Panc1 (cell line): ENCODE results near the gene CCDC6. TPM values are rescaled to one million over a fixed set of nuclear protein-coding genes. Genes with fewer than 3 reads are reported as not detected.

Source experiments
- ATAC-seq: fragments of 200-7000 bp; cut with Tn5 transposase; 2 replicates; pipeline ENCODE4 v1.9.1; 2020; ENCODE audit warnings: mild to moderate bottlenecking, moderate library complexity
- BruUV-seq: library from RNA; stranded (reverse); fragments of 400-500 nt; replicated peaks from 2 replicates; lab custom pipeline; 2021; lab: Mats Ljungman, UMichigan
- CTCF ChIA-PET: fragments of 300-600 bp; sonication (Branson Sonifier 250); formaldehyde crosslinking; loops from one replicate; lab custom pipeline; 2022; ENCODE audit warnings: antibody characterized with exemption; lab: Charles Lee
- POLR2A ChIA-PET: fragments of 300-600 bp; sonication (Branson Sonifier 250); formaldehyde crosslinking; loops from one replicate; lab custom pipeline; 2022; ENCODE audit warnings: antibody characterized with exemption; lab: Charles Lee
- DNase-seq: peaks from one replicate; pipeline ENCODE4 v3.0.0-alpha.2; 2010; ENCODE audit warnings: low read depth, low spot score
- H3K27ac ChIP-seq: 2 replicates; pipeline ENCODE4 v1.5.1; 2011; ENCODE audit warnings: mild to moderate bottlenecking, low read length, inconsistent platforms
- H3K27me3 ChIP-seq: fragments of 200-500 bp; sonication (Bioruptor generic); 2 replicates; pipeline ENCODE4 v1.6.0; 2014; ENCODE audit warnings: low read length, inconsistent platforms; ENCODE audit not compliant: control insufficient read depth, insufficient read depth
- H3K36me3 ChIP-seq: fragments of 200-500 bp; sonication (Bioruptor generic); 2 replicates; pipeline ENCODE4 v1.5.1; 2014; ENCODE audit warnings: inconsistent platforms, mild to moderate bottlenecking, low read length, moderate library complexity; ENCODE audit not compliant: control insufficient read depth, insufficient read depth
- H3K4me1 ChIP-seq: 2 replicates; pipeline ENCODE4 v1.5.1; 2011; ENCODE audit warnings: inconsistent platforms, mild to moderate bottlenecking, low read length, moderate library complexity; ENCODE audit not compliant: control insufficient read depth, insufficient read depth
- H3K4me3 ChIP-seq, 2 experiments: 2 replicates each; pipeline ENCODE4 v1.5.1; 2011 to 2012; ENCODE audit warnings: low read depth in 2 of 2, low read length in 2 of 2, mild to moderate bottlenecking in 2 of 2, inconsistent platforms in 1 of 2, moderate library complexity in 1 of 2
- H3K9me3 ChIP-seq: fragments of 200-500 bp; sonication (Bioruptor generic); 2 replicates; pipeline ENCODE4 v1.5.1; 2014; ENCODE audit warnings: low read depth, mild to moderate bottlenecking, inconsistent platforms, low read length, moderate library complexity; ENCODE audit not compliant: control insufficient read depth, insufficient read depth
- POLR2AphosphoS5 ChIP-seq: IDR thresholded peaks from 2 replicates; pipeline ENCODE4 v1.6.1; 2012; ENCODE audit warnings: mild to moderate bottlenecking, low read depth, low read length, moderate library complexity
- SIN3A ChIP-seq: IDR thresholded peaks from 2 replicates; pipeline ENCODE4 v1.6.1; 2012; ENCODE audit warnings: low read depth, mild to moderate bottlenecking, low read length, moderate library complexity, borderline replicate concordance; ENCODE audit not compliant: insufficient read depth
- TCF7L2 ChIP-seq: IDR thresholded peaks from 2 replicates; pipeline ENCODE4 v1.6.1; 2011; ENCODE audit warnings: mild to moderate bottlenecking, low read depth, low read length, inconsistent platforms
- in situ Hi-C: cut with HindIII; loops from 2 replicates; pipeline ENCODE4 v1.10.0; 2016; ENCODE audit warnings: low sequenced_read_pairs, low pct_unique_long_range_greater_than_20kb
- intact Hi-C: fragments of 100-400 bp; cut with micrococcal nuclease; formaldehyde crosslinking; loops from one replicate; pipeline ENCODE4 v1.10.0; 2022; ENCODE audit not compliant: unreplicated experiment
- total RNA-seq: library from RNA; stranded (reverse); gene quantifications from one replicate; pipeline ENCODE4 v1.2.1, GENCODE V29; 2021; ENCODE audit not compliant: unreplicated experiment
- TF ChIP-seq, protein P1 (sequence below), 2 experiments: IDR thresholded peaks; 2 replicates each; pipeline ENCODE4 v1.6.1; 2011 to 2012; ENCODE audit warnings: low read depth in 2 of 2, control low read depth in 1 of 2, low read length in 1 of 2, mild to moderate bottlenecking in 1 of 2, moderate library complexity in 1 of 2; ENCODE audit not compliant: insufficient read depth in 1 of 2
- TF ChIP-seq, protein P2 (sequence below): fragments of 450-650 bp; IDR thresholded peaks from 2 replicates; pipeline ENCODE4 v1.5.1; 2017; ENCODE audit warnings: mild to moderate bottlenecking

The CCDC6 gene
- total RNA-seq, 1 experiment from 2014 or later = 48.7 TPM

DNA sequence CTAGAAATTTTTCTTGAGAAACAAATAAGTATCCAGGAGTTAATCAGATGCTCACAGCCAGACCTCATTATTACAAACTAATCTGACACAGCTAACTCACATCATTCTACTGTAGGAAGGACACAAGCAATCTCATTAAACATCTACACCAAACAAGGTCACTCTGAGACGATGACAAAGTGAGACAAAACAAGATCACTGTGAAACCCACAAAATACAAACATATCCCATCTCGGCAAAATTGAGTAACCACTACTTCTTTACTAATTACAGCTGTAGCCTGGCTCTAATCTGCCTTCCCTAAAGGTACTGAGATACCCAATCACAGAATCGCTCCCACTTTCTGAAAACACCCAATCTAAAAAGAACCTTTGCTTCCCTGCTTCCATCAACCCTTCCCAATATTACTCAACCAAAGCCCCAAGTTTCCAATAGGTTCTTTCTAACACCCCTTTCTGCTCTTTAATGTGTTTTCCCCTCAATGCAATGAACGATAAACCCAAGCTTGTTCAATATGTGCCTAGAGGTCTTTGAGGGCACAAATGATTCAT, 26.9 kb downstream of the CCDC6 start:
- Histone ChIP-seq H3K9me3 (no peaks in the 10 kb centered on the region), H3K4me3 (no peak overlapping the region), H3K27me3 (no peaks in the 10 kb centered on the region), H3K27ac (no peak overlapping the region), H3K4me1 (no peaks in the 10 kb centered on the region), H3K36me3 (no peaks in the 10 kb centered on the region)
- no peak for DNase-seq
- POLR2A ChIA-PET = no interaction called here
- ATAC-seq = no peak
- TF ChIP-seq POLR2AphosphoS5 = no peak
- TF ChIP-seq TCF7L2 = no peak
- TF ChIP-seq SIN3A = no peak
- TF ChIP-seq, protein P1, sequence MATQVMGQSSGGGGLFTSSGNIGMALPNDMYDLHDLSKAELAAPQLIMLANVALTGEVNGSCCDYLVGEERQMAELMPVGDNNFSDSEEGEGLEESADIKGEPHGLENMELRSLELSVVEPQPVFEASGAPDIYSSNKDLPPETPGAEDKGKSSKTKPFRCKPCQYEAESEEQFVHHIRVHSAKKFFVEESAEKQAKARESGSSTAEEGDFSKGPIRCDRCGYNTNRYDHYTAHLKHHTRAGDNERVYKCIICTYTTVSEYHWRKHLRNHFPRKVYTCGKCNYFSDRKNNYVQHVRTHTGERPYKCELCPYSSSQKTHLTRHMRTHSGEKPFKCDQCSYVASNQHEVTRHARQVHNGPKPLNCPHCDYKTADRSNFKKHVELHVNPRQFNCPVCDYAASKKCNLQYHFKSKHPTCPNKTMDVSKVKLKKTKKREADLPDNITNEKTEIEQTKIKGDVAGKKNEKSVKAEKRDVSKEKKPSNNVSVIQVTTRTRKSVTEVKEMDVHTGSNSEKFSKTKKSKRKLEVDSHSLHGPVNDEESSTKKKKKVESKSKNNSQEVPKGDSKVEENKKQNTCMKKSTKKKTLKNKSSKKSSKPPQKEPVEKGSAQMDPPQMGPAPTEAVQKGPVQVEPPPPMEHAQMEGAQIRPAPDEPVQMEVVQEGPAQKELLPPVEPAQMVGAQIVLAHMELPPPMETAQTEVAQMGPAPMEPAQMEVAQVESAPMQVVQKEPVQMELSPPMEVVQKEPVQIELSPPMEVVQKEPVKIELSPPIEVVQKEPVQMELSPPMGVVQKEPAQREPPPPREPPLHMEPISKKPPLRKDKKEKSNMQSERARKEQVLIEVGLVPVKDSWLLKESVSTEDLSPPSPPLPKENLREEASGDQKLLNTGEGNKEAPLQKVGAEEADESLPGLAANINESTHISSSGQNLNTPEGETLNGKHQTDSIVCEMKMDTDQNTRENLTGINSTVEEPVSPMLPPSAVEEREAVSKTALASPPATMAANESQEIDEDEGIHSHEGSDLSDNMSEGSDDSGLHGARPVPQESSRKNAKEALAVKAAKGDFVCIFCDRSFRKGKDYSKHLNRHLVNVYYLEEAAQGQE (IDR thresholded peaks at IDR 0.05; ENCODE audit: insufficient read depth in 1 of 2, low read depth in 2 of 2, low read length in 1 of 2) = no peak
- TF ChIP-seq, protein P2, sequence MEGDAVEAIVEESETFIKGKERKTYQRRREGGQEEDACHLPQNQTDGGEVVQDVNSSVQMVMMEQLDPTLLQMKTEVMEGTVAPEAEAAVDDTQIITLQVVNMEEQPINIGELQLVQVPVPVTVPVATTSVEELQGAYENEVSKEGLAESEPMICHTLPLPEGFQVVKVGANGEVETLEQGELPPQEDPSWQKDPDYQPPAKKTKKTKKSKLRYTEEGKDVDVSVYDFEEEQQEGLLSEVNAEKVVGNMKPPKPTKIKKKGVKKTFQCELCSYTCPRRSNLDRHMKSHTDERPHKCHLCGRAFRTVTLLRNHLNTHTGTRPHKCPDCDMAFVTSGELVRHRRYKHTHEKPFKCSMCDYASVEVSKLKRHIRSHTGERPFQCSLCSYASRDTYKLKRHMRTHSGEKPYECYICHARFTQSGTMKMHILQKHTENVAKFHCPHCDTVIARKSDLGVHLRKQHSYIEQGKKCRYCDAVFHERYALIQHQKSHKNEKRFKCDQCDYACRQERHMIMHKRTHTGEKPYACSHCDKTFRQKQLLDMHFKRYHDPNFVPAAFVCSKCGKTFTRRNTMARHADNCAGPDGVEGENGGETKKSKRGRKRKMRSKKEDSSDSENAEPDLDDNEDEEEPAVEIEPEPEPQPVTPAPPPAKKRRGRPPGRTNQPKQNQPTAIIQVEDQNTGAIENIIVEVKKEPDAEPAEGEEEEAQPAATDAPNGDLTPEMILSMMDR = no peak
- intact Hi-C loops = no loop called here
- no TSS peak for BruUV-seq
- in situ Hi-C loops = no loop called here
- CTCF ChIA-PET = no interaction called here

DNA sequence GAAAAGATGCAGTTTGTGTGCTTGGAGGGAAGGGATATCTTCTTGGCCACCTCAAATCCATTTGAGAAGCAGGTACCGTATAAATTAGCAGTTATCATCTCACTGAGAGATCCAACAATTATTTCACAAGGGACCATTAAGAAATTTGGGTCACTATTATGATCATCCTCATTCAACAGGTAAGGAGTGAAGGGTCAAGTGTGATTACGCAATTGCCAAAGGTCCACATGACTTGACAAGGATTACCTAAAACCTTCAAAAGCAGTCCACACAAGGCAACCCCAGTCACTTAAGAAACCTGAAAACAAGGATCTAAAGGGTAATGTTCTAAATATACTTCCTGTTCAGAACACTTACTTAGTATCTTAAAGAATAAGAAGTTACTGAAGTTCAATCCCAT, 27.4 kb downstream of the CCDC6 start:
- intact Hi-C loops (no loop called here), in situ Hi-C loops (no loop called here)
- H3K36me3 ChIP-seq = no peaks in the 10 kb centered on the region
- no peak for ATAC-seq
- DNase-seq = no peak
- no peak overlapping the region for H3K4me3 ChIP-seq
- no TSS peak for BruUV-seq
- no peaks in the 10 kb centered on the region for H3K4me1 ChIP-seq
- CTCF ChIA-PET = no interaction called here
- H3K9me3 ChIP-seq = no peaks in the 10 kb centered on the region
- H3K27me3 ChIP-seq = no peaks in the 10 kb centered on the region
- no peak overlapping the region for H3K27ac ChIP-seq
- no peak for TF ChIP-seq POLR2AphosphoS5
- TF ChIP-seq, protein P1 (IDR thresholded peaks at IDR 0.05; ENCODE audit: insufficient read depth in 1 of 2, low read depth in 2 of 2, low read length in 1 of 2) = no peak
- TF ChIP-seq TCF7L2 = no peak
- TF ChIP-seq SIN3A = no peak
- TF ChIP-seq, protein P2 = no peak
- POLR2A ChIA-PET = no interaction called here
